Measurements from ENCODE around the gene PCBP4.

DNA sequence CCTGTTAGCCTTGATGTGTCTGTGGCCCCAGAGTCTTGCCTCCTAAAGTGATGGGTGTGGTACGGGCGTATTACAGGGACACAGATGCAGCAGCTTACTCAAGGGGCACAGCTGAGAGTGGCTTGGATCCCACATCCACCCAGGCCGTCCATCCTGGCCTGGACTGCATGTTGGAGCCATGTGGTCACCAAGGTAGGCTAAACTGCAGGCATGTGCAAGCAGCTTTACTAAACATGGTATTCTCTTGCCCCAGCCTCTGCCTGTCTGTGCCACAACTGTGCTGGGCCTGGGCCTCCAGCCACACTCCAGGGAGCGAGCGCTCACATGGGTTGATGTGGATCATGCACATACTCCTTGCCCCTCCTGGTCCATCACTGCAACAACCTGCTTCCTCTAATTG, 18.1 kb downstream of the PCBP4 start:
- TF ChIP-seq, protein P1, sequence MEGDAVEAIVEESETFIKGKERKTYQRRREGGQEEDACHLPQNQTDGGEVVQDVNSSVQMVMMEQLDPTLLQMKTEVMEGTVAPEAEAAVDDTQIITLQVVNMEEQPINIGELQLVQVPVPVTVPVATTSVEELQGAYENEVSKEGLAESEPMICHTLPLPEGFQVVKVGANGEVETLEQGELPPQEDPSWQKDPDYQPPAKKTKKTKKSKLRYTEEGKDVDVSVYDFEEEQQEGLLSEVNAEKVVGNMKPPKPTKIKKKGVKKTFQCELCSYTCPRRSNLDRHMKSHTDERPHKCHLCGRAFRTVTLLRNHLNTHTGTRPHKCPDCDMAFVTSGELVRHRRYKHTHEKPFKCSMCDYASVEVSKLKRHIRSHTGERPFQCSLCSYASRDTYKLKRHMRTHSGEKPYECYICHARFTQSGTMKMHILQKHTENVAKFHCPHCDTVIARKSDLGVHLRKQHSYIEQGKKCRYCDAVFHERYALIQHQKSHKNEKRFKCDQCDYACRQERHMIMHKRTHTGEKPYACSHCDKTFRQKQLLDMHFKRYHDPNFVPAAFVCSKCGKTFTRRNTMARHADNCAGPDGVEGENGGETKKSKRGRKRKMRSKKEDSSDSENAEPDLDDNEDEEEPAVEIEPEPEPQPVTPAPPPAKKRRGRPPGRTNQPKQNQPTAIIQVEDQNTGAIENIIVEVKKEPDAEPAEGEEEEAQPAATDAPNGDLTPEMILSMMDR (IDR thresholded peaks at IDR 0.05) = no peak
- TF ChIP-seq POLR2A (IDR thresholded peaks at IDR 0.05) = no peak
